B cell (primary cell): ENCODE data around the gene ZNF611. TPM values are rescaled to one million over a fixed set of nuclear protein-coding genes. Genes with fewer than 3 reads are reported as not detected.

Experiments used
- ATAC-seq: fragments of 200-7000 bp; cut with Tn5 transposase; one replicate; pipeline ENCODE4 v1.10.0; 2021; ENCODE audit warnings: low read depth, mild to moderate bottlenecking, moderate number of reproducible peaks, moderate library complexity
- CTCF ChIA-PET: fragments of 350-600 bp; sonication (Branson Sonifier 250); formaldehyde crosslinking; loops from one replicate; lab custom pipeline; 2021; ENCODE audit warnings: antibody characterized with exemption, inconsistent platforms; lab: Charles Lee
- POLR2A ChIA-PET: fragments of 350-600 bp; sonication (Branson Sonifier 250); formaldehyde crosslinking; loops from one replicate; lab custom pipeline; 2021; ENCODE audit warnings: antibody characterized with exemption; lab: Charles Lee
- DNase-seq: peaks from one replicate; pipeline ENCODE4 v3.0.0; 2013
- H2AFZ ChIP-seq: 2 replicates; pipeline ENCODE4 v1.6.1; 2012; ENCODE audit warnings: mild to moderate bottlenecking, low read depth, low read length; ENCODE audit not compliant: insufficient read depth, poor library complexity, severe bottlenecking
- H3K27ac ChIP-seq, 2 donors: 1 replicate in 1 of 2; 2 replicates in 1 of 2; pipeline ENCODE4 v1.5.1; 2012 to 2013; ENCODE audit warnings: low read length in 2 of 2, mild to moderate bottlenecking in 2 of 2, moderate library complexity in 1 of 2
- H3K27me3 ChIP-seq, 4 experiments: fragments of 200-600 bp in 1 of 4; sonication (generic) in 1 of 4; replicated peaks in 1 of 4; 1 replicate in 2 of 4; 2 replicates in 2 of 4; pipeline versions ENCODE4 v1.6.1 to v1.7.0; 2013 to 2016; ENCODE audit warnings: low read length in 3 of 4, mild to moderate bottlenecking in 2 of 4, mixed read lengths in 1 of 4, moderate library complexity in 1 of 4; ENCODE audit not compliant: insufficient read depth in 4 of 4, control insufficient read depth in 3 of 4; ENCODE audit errors: control extremely low read depth in 1 of 4
- H3K36me3 ChIP-seq, 2 experiments: replicated peaks in 1 of 2; 1 replicate in 1 of 2; 2 replicates in 1 of 2; pipeline versions ENCODE4 v1.6.1 to v1.7.1; 2013; ENCODE audit warnings: low read length in 1 of 2; ENCODE audit not compliant: insufficient read depth in 2 of 2, control insufficient read depth in 1 of 2; ENCODE audit errors: control extremely low read depth in 1 of 2, extremely low read depth in 1 of 2
- H3K4me1 ChIP-seq, 2 donors: fragments of 200-600 bp in 1 of 2; sonication (generic) in 1 of 2; 1 replicate in 1 of 2; 2 replicates in 1 of 2; pipeline versions ENCODE4 v1.5.1 to v1.6.1; 2013 to 2017; ENCODE audit warnings: low read length in 2 of 2; ENCODE audit not compliant: control insufficient read depth in 2 of 2, insufficient read depth in 2 of 2
- H3K4me2 ChIP-seq: replicated peaks from 2 replicates; pipeline ENCODE3; 2012; ENCODE audit warnings: mild to moderate bottlenecking, low read depth, low read length; ENCODE audit not compliant: poor library complexity, severe bottlenecking
- H3K4me3 ChIP-seq, 5 experiments: fragments of 200-600 bp in 1 of 5; sonication (generic) in 1 of 5; 1 replicate in 3 of 5; 2 replicates in 2 of 5; pipeline versions ENCODE4 v1.5.1 to v1.7.0; 2011 to 2016; ENCODE audit warnings: low read length in 4 of 5, mild to moderate bottlenecking in 4 of 5, low read depth in 2 of 5, control low read depth in 1 of 5, moderate library complexity in 1 of 5; ENCODE audit not compliant: insufficient read depth in 1 of 5; ENCODE audit errors: control extremely low read depth in 1 of 5, extremely low read depth in 1 of 5
- H3K79me2 ChIP-seq: fragments of 200-600 bp; sonication (generic); one replicate; pipeline ENCODE4 v1.6.0; 2016; ENCODE audit warnings: low read length; ENCODE audit not compliant: control insufficient read depth, insufficient read depth
- H3K9ac ChIP-seq: fragments of 200-600 bp; sonication (generic); 2 replicates; pipeline ENCODE4 v1.6.1; 2017; ENCODE audit warnings: mild to moderate bottlenecking, low read length, moderate library complexity
- H3K9me3 ChIP-seq, 3 donors: one replicate each; pipeline versions ENCODE4 v1.6.1 to v1.7.1; 2013; ENCODE audit warnings: low read length in 2 of 3; ENCODE audit not compliant: control insufficient read depth in 2 of 3, insufficient read depth in 1 of 3; ENCODE audit errors: control extremely low read depth in 1 of 3
- H4K20me1 ChIP-seq: 2 replicates; pipeline ENCODE4 v1.6.0; 2012; ENCODE audit warnings: mild to moderate bottlenecking, low read length; ENCODE audit not compliant: insufficient read depth, control insufficient read depth, poor library complexity, severe bottlenecking
- H3K27ac Mint-ChIP-seq: one replicate; pipeline ENCODE4 v1.8.0; 2021; ENCODE audit warnings: mixed read lengths
- H3K27me3 Mint-ChIP-seq: one replicate; pipeline ENCODE4 v1.8.0; 2021; ENCODE audit warnings: mixed read lengths
- H3K4me1 Mint-ChIP-seq: one replicate; pipeline ENCODE4 v1.8.0; 2021; ENCODE audit warnings: mixed read lengths
- H3K4me3 Mint-ChIP-seq: one replicate; pipeline ENCODE4 v1.8.0; 2021; ENCODE audit warnings: mixed read lengths
- H3K9me3 Mint-ChIP-seq: one replicate; pipeline ENCODE4 v1.8.0; 2022; ENCODE audit warnings: mixed read lengths; ENCODE audit not compliant: insufficient read depth
- EZH2 ChIP-seq: IDR thresholded peaks from 2 replicates; pipeline ENCODE4 v1.6.1; 2012; ENCODE audit warnings: borderline replicate concordance, low read depth, mild to moderate bottlenecking, moderate library complexity, low read length; ENCODE audit not compliant: insufficient read depth, poor library complexity, severe bottlenecking
- WGBS: methylation state at CpG from one replicate; pipeline ENCODE4 v1.1.5; 2013; ENCODE audit warnings: missing lambda C conversion rate; ENCODE audit not compliant: insufficient coverage; 5-methylcytosine and 5-hydroxymethylcytosine counted together
- intact Hi-C: fragments of 100-400 bp; cut with micrococcal nuclease; formaldehyde crosslinking; loops from one replicate; pipeline ENCODE4 v1.10.0; 2022
- polyA plus RNA-seq: library from polyadenylated mRNA; depleted of rRNA; stranded (reverse); fragments of >200 nt; gene quantifications from 2 replicates; pipeline ENCODE4 v1.2.3, GENCODE V29; 2012
- total RNA-seq, 2 donors: library from RNA; stranded (reverse); fragments of 120-200 nt in 1 of 2; gene quantifications; 1 replicate in 1 of 2; 2 replicates in 1 of 2; pipeline versions ENCODE4 v1.2.3 to v1.2.4, GENCODE V29; 2013 to 2022
- TF ChIP-seq, protein P1 (sequence below): fragments of 200-600 bp; IDR thresholded peaks from one replicate; pipeline ENCODE4 v1.8.0; 2022; ENCODE audit warnings: antibody characterized with exemption, mild to moderate bottlenecking

Gene ZNF611
- total and polyA plus RNA-seq, 2 donors (not counting 1 experiment from before 2014, with no cell fraction given), result 10.2 to 51.5 TPM

DNA sequence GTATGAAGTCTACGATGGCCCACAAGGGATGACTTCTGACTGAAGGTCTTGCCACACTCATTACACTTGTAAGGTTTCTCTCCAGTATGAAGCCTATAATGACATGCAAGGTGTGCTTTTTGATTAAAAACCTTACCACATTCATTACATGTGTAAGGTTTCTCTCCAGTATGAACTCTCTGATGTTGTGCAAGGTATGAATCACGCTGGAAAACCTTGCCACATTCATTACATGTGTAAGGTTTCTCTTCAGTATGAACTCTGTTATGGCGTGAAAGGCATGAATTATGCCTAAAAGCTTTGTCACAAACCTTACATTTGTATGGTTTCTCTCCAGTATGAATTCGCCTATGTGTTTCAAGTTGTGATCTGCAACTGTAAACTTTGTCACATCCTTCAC lies 81.7 kb downstream of the ZNF611 start:
- H3K9me3 Mint-ChIP-seq, result peaks cover 9% of the 10 kb centered on the region
- intact Hi-C loops, result no loop called here
- peaks cover 0 to 16% (median 9%) of the 10 kb centered on the region in 3 donors for H3K9me3 ChIP-seq
- ATAC-seq (no peak), DNase-seq (no peak)
- H3K27me3 Mint-ChIP-seq, result no peaks in the 10 kb centered on the region
- no peaks in the 10 kb centered on the region for H3K27me3 ChIP-seq
- no peak overlapping the region for H3K27ac ChIP-seq
- H3K27ac Mint-ChIP-seq, result no peak overlapping the region
- H3K4me3 Mint-ChIP-seq, result no peak overlapping the region
- peaks cover 3 to 38% of the 10 kb centered on the region in 2 experiments for H3K36me3 ChIP-seq
- H3K4me3 ChIP-seq, result no peak overlapping the region
- H3K4me1 Mint-ChIP-seq, result no peaks in the 10 kb centered on the region
- POLR2A ChIA-PET, result no interaction called here
- H2AFZ ChIP-seq, result no peak overlapping the region
- no peaks in the 10 kb centered on the region for H3K79me2 ChIP-seq
- no peak overlapping the region for H3K9ac ChIP-seq
- CTCF ChIA-PET, result no interaction called here
- no peak overlapping the region for H3K4me2 ChIP-seq
- no peaks in the 10 kb centered on the region for H4K20me1 ChIP-seq
- no peaks in the 10 kb centered on the region for H3K4me1 ChIP-seq
- no peak for TF ChIP-seq EZH2
- TF ChIP-seq, protein P1, sequence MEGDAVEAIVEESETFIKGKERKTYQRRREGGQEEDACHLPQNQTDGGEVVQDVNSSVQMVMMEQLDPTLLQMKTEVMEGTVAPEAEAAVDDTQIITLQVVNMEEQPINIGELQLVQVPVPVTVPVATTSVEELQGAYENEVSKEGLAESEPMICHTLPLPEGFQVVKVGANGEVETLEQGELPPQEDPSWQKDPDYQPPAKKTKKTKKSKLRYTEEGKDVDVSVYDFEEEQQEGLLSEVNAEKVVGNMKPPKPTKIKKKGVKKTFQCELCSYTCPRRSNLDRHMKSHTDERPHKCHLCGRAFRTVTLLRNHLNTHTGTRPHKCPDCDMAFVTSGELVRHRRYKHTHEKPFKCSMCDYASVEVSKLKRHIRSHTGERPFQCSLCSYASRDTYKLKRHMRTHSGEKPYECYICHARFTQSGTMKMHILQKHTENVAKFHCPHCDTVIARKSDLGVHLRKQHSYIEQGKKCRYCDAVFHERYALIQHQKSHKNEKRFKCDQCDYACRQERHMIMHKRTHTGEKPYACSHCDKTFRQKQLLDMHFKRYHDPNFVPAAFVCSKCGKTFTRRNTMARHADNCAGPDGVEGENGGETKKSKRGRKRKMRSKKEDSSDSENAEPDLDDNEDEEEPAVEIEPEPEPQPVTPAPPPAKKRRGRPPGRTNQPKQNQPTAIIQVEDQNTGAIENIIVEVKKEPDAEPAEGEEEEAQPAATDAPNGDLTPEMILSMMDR, result no peak
- 100% methylated on average over 2 of the region's 4 CpGs for WGBS

Other genes with a start within 250 kb of the ZNF611 start
- 54.8 and 56.0 TPM in 2 replicates for gene ZNF808, start 207.4 kb downstream of the ZNF611 start, total RNA-seq
- 8.8 and 9.7 TPM in 2 replicates for gene ZNF808, start 207.4 kb downstream of the ZNF611 start, polyA plus RNA-seq
- gene ZNF701, start 164.8 kb downstream of the ZNF611 start, total RNA-seq, result 48.8 and 49.2 TPM in 2 replicates
- gene ZNF701, start 164.8 kb downstream of the ZNF611 start, polyA plus RNA-seq, result 11.0 and 13.0 TPM in 2 replicates
- 92.3 and 93.3 TPM in 2 replicates for gene ZNF83, start 96.7 kb downstream of the ZNF611 start, total RNA-seq
- gene ZNF83, start 96.7 kb downstream of the ZNF611 start, polyA plus RNA-seq, result 95.8 and 139 TPM in 2 replicates
- 41.7 and 51.6 TPM in 2 replicates for gene ZNF600, start 51.7 kb upstream of the ZNF611 start, total RNA-seq
- gene ZNF600, start 51.7 kb upstream of the ZNF611 start, polyA plus RNA-seq, result 27.2 and 40.6 TPM in 2 replicates
- gene ZNF28, start 86.6 kb upstream of the ZNF611 start, total RNA-seq, result 26.2 and 27.4 TPM in 2 replicates
- gene ZNF28, start 86.6 kb upstream of the ZNF611 start, polyA plus RNA-seq, result 3.6 and 3.7 TPM in 2 replicates
- gene ZNF468, start 122.6 kb upstream of the ZNF611 start, total RNA-seq, result 35.3 and 37.7 TPM in 2 replicates
- gene ZNF468, start 122.6 kb upstream of the ZNF611 start, polyA plus RNA-seq, result 12.6 and 14.3 TPM in 2 replicates
- 33.1 and 36.0 TPM in 2 replicates for gene ZNF320, start 162.6 kb upstream of the ZNF611 start, total RNA-seq
- 7.8 and 14.5 TPM in 2 replicates for gene ZNF320, start 162.6 kb upstream of the ZNF611 start, polyA plus RNA-seq
- gene ZNF888, start 188.4 kb upstream of the ZNF611 start, total RNA-seq, result 15.3 and 15.6 TPM in 2 replicates
- gene ZNF888, start 188.4 kb upstream of the ZNF611 start, polyA plus RNA-seq, result 2.3 and 2.7 TPM in 2 replicates
- gene ZNF816, start 227.8 kb upstream of the ZNF611 start, total RNA-seq, result 22.3 and 25.0 TPM in 2 replicates
- gene ZNF816, start 227.8 kb upstream of the ZNF611 start, polyA plus RNA-seq, result 3.5 and 4.5 TPM in 2 replicates